PC-3 (cell line): ENCODE measurements around the gene MITF. TPM values are rescaled to one million over a fixed set of nuclear protein-coding genes. Genes with fewer than 3 reads are reported as not detected.

Experiments
- ATAC-seq: fragments of 200-7000 bp; cut with Tn5 transposase; 2 replicates; pipeline ENCODE4 v1.9.1; 2020; ENCODE audit warnings: mild to moderate bottlenecking, moderate library complexity
- BruUV-seq: library from RNA; stranded (reverse); fragments of 400-500 nt; replicated peaks from 2 replicates; lab custom pipeline; 2021; lab: Mats Ljungman, UMichigan
- CTCF ChIA-PET: fragments of 300-600 bp; sonication (Branson Sonifier 250); formaldehyde crosslinking; loops from one replicate; lab custom pipeline; 2022; ENCODE audit warnings: antibody characterized with exemption; lab: Charles Lee
- POLR2A ChIA-PET: fragments of 300-600 bp; sonication (Branson Sonifier 250); formaldehyde crosslinking; loops from one replicate; lab custom pipeline; 2022; ENCODE audit warnings: antibody characterized with exemption; ENCODE audit not compliant: unreplicated experiment; lab: Charles Lee
- DNase-seq: peaks from one replicate; pipeline ENCODE4 v3.0.0-alpha.2; 2015
- H2AFZ ChIP-seq: fragments of 300-600 bp; sonication (generic); 2 replicates; pipeline ENCODE4 v1.6.0; 2016; ENCODE audit warnings: antibody characterized with exemption, low read length
- H3F3A ChIP-seq: fragments of 300-600 bp; sonication (generic); one replicate; pipeline ENCODE4 v1.6.0; 2017; ENCODE audit warnings: antibody characterized with exemption, low read length, control low read depth, mild to moderate bottlenecking; ENCODE audit not compliant: unreplicated experiment
- H3K27ac ChIP-seq: fragments of 300-600 bp; sonication (generic); 2 replicates; pipeline ENCODE4 v1.5.1; 2016; ENCODE audit warnings: mild to moderate bottlenecking, low read length
- H3K27me3 ChIP-seq: fragments of 300-600 bp; sonication (generic); 2 replicates; pipeline ENCODE4 v1.6.1; 2016; ENCODE audit warnings: low read length, mixed read lengths
- H3K36me3 ChIP-seq: fragments of 300-600 bp; sonication (generic); 2 replicates; pipeline ENCODE4 v1.6.1; 2016; ENCODE audit warnings: low read depth, mixed run types, low read length, mixed read lengths
- H3K4me1 ChIP-seq: fragments of 300-600 bp; sonication (generic); 2 replicates; pipeline ENCODE4 v1.5.1; 2016; ENCODE audit warnings: low read length; ENCODE audit not compliant: insufficient read depth
- H3K4me2 ChIP-seq: fragments of 300-600 bp; sonication (generic); 2 replicates; pipeline ENCODE4 v1.6.0; 2016; ENCODE audit warnings: low read length
- H3K4me3 ChIP-seq: fragments of 300-600 bp; sonication (generic); 2 replicates; pipeline ENCODE4 v1.5.1; 2016; ENCODE audit warnings: mild to moderate bottlenecking, low read length, mixed read lengths
- H3K79me2 ChIP-seq: fragments of 300-600 bp; sonication (generic); 2 replicates; pipeline ENCODE4 v1.6.1; 2017; ENCODE audit warnings: low read length, mixed read lengths
- H3K9ac ChIP-seq: fragments of 300-600 bp; sonication (generic); 2 replicates; pipeline ENCODE4 v1.6.0; 2016; ENCODE audit warnings: mild to moderate bottlenecking, low read length
- H3K9me2 ChIP-seq: fragments of 300-600 bp; sonication (generic); replicated peaks from 2 replicates; pipeline ENCODE4 v1.6.1; 2016; ENCODE audit warnings: mixed run types, low read length, mixed read lengths
- H3K9me3 ChIP-seq: fragments of 300-600 bp; sonication (generic); 2 replicates; pipeline ENCODE4 v1.6.1; 2016; ENCODE audit warnings: low read length, mixed read lengths
- H4K20me1 ChIP-seq: fragments of 300-600 bp; sonication (generic); 2 replicates; pipeline ENCODE4 v1.6.1; 2016; ENCODE audit warnings: low read length, mixed read lengths
- EZH2 ChIP-seq: fragments of 300-600 bp; sonication (generic); IDR thresholded peaks from one replicate; pipeline ENCODE4 v1.6.1; 2017; ENCODE audit warnings: antibody characterized with exemption, mild to moderate bottlenecking, low read length; ENCODE audit not compliant: unreplicated experiment
- EZH2phosphoT487 ChIP-seq: fragments of 300-600 bp; sonication (generic); IDR thresholded peaks from 2 replicates; pipeline ENCODE4 v1.6.1; 2018; ENCODE audit warnings: mild to moderate bottlenecking, antibody characterized with exemption, low read length, borderline replicate concordance
- intact Hi-C: fragments of 100-400 bp; cut with micrococcal nuclease; formaldehyde crosslinking; loops from 2 replicates; pipeline ENCODE4 v1.9.0; 2023
- total RNA-seq: library from RNA; depleted of rRNA; stranded (reverse); fragments of >200 nt; gene quantifications from 2 replicates; pipeline ENCODE4 v1.2.3, GENCODE V29; 2014
- TF ChIP-seq, protein P1 (sequence below): fragments of 300-600 bp; sonication (generic); conservative IDR thresholded peaks from 2 replicates; pipeline ENCODE4 v1.5.1; 2017; ENCODE audit warnings: antibody characterized with exemption, low read depth, mild to moderate bottlenecking, low read length

MITF gene
- total RNA-seq, 1 experiment from 2014 or later: 7.6 TPM

DNA sequence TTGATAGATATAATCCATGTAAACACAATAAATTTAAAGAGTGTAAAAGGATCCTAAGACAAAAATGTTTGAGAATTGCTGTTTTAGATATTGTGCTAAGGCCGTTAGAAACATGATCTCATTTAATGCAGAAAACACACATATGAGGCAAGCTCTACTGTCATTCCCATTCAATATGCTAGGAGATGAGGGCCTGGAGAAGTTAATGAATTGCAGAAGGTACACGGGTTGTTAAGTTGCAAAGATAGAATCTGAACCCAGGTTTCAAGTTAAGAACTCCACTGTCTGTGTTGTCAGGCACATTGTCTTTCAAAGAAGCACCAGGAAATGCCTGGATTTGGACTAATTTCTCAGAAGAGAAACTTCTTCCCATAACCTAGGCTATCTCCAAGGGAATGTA lies 195.1 kb downstream of the MITF start:
- Histone ChIP-seq H4K20me1 (no peaks in the 10 kb centered on the region), H3K9me2 (no peaks in the 10 kb centered on the region), H3K27ac (no peak overlapping the region), H3K79me2 (no peaks in the 10 kb centered on the region), H2AFZ (no peak overlapping the region), H3K36me3 (no peaks in the 10 kb centered on the region), H3K4me3 (no peak overlapping the region), H3K9me3 (no peaks in the 10 kb centered on the region), H3K4me2 (no peak overlapping the region), H3K9ac (no peak overlapping the region), H3F3A (no peaks in the 10 kb centered on the region), H3K27me3 (no peaks in the 10 kb centered on the region), H3K4me1 (no peaks in the 10 kb centered on the region)
- no peak for DNase-seq
- BruUV-seq: no TSS peak
- ATAC-seq: no peak
- CTCF ChIA-PET: no interaction called here
- POLR2A ChIA-PET: no interaction called here
- TF ChIP-seq EZH2 (no peak), EZH2phosphoT487 (no peak)
- TF ChIP-seq, protein P1, sequence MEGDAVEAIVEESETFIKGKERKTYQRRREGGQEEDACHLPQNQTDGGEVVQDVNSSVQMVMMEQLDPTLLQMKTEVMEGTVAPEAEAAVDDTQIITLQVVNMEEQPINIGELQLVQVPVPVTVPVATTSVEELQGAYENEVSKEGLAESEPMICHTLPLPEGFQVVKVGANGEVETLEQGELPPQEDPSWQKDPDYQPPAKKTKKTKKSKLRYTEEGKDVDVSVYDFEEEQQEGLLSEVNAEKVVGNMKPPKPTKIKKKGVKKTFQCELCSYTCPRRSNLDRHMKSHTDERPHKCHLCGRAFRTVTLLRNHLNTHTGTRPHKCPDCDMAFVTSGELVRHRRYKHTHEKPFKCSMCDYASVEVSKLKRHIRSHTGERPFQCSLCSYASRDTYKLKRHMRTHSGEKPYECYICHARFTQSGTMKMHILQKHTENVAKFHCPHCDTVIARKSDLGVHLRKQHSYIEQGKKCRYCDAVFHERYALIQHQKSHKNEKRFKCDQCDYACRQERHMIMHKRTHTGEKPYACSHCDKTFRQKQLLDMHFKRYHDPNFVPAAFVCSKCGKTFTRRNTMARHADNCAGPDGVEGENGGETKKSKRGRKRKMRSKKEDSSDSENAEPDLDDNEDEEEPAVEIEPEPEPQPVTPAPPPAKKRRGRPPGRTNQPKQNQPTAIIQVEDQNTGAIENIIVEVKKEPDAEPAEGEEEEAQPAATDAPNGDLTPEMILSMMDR: no peak
- intact Hi-C loops: no loop called here

DNA sequence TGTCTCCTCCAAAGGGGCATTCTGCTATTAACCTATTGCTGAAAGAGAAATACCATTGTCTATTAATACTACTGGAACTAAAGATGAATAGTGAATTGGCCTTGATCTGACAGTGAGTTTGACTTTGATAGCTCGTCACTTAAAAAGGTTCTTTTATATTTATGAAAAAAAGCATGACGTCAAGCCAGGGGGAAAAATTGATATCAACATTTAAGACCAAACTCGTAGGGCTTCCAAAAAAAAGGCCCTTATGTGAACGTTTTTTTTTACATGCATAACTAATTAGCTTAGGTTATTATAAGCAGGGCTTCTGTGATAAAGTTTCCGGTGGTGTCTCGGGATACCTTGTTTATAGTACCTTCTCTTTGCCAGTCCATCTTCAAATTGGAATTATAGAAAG lies 197.0 kb downstream of the MITF start:
- ChIA-PET CTCF (no interaction called here), POLR2A (no interaction called here)
- Histone ChIP-seq H3K4me1 (no peaks in the 10 kb centered on the region), H3K36me3 (no peaks in the 10 kb centered on the region), H3K27me3 (no peaks in the 10 kb centered on the region), H3K27ac (no peak overlapping the region), H3K4me3 (no peak overlapping the region), H3K79me2 (no peaks in the 10 kb centered on the region), H3K4me2 (no peak overlapping the region), H3K9ac (no peak overlapping the region), H3F3A (no peaks in the 10 kb centered on the region), H3K9me2 (no peaks in the 10 kb centered on the region), H2AFZ (no peak overlapping the region), H3K9me3 (no peaks in the 10 kb centered on the region), H4K20me1 (no peaks in the 10 kb centered on the region)
- TF ChIP-seq EZH2phosphoT487 (no peak), EZH2 (no peak)
- TF ChIP-seq, protein P1: no peak
- no TSS peak for BruUV-seq
- intact Hi-C loops: no loop called here
- DNase-seq (no peak), ATAC-seq (no peak)

DNA sequence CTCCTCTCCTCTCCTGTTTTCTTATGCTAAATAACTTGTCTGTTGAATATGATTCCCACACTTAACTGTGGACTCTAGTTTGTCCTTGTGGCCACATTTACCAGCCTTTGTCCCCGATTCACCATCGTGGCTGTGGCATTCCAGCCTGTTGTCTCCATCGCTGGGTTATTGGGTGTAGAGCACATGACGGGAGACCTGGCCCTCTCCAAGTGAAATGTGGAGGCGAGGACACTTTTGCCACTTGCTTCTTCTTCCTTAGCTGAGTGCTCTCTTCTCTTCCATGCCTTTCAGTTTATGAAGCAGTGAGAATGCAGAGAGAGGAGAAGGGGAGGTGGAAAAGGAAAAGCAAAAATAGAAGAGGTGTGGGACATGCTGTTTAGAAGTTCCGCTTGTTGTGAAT lies 198.8 kb downstream of the MITF start:
- H3K4me2 ChIP-seq: no peak overlapping the region
- H3K9me2 ChIP-seq: no peaks in the 10 kb centered on the region
- no peak for ATAC-seq

More for the DNA sequence above, 198.8 kb downstream of the MITF start:
- intact Hi-C loops: no loop called here
- no peaks in the 10 kb centered on the region for H3K79me2 ChIP-seq
- H3K4me1 ChIP-seq: no peaks in the 10 kb centered on the region
- no peak overlapping the region for H3K4me3 ChIP-seq
- no peaks in the 10 kb centered on the region for H3K27me3 ChIP-seq
- no peaks in the 10 kb centered on the region for H4K20me1 ChIP-seq
- H3K36me3 ChIP-seq: no peaks in the 10 kb centered on the region
- H3K9me3 ChIP-seq: no peaks in the 10 kb centered on the region
- no peak overlapping the region for H3K27ac ChIP-seq
- BruUV-seq: no TSS peak
- POLR2A ChIA-PET: no interaction called here
- CTCF ChIA-PET: no interaction called here
- no peak for DNase-seq
- no peak overlapping the region for H2AFZ ChIP-seq
- no peak overlapping the region for H3K9ac ChIP-seq
- no peak for TF ChIP-seq EZH2phosphoT487
- TF ChIP-seq, protein P1: no peak
- no peak for TF ChIP-seq EZH2
- no peaks in the 10 kb centered on the region for H3F3A ChIP-seq
